Calu3 (cell line): Measurements from ENCODE around the gene SAT2. TPM values are rescaled to one million over a fixed set of nuclear protein-coding genes. Genes with fewer than 3 reads are reported as not detected.

Experiments used
- BruUV-seq: library from RNA; stranded (reverse); fragments of 400-500 nt; replicated peaks from 2 replicates; lab custom pipeline; 2021; lab: Mats Ljungman, UMichigan
- CTCF ChIA-PET: fragments of 300-600 bp; sonication (Branson Sonifier 250); formaldehyde crosslinking; loops from one replicate; lab custom pipeline; 2022; ENCODE audit warnings: antibody characterized with exemption; lab: Charles Lee
- DNase-seq: peaks from one replicate; pipeline ENCODE4 v3.0.0; 2022
- H3K27ac Mint-ChIP-seq: one replicate; pipeline ENCODE4 v1.8.0; 2022; ENCODE audit warnings: mixed read lengths; ENCODE audit not compliant: unreplicated experiment
- H3K27me3 Mint-ChIP-seq: one replicate; pipeline ENCODE4 v1.8.0; 2022; ENCODE audit warnings: mixed read lengths; ENCODE audit not compliant: unreplicated experiment
- H3K36me3 Mint-ChIP-seq: one replicate; pipeline ENCODE4 v1.8.0; 2022; ENCODE audit warnings: mild to moderate bottlenecking, moderate library complexity, mixed read lengths; ENCODE audit not compliant: insufficient read depth, unreplicated experiment
- H3K4me1 Mint-ChIP-seq: one replicate; pipeline ENCODE4 v1.8.0; 2022; ENCODE audit warnings: mild to moderate bottlenecking, low read depth, mixed read lengths; ENCODE audit not compliant: unreplicated experiment
- H3K4me3 Mint-ChIP-seq: one replicate; pipeline ENCODE4 v1.8.0; 2022; ENCODE audit warnings: mild to moderate bottlenecking, low read depth, moderate library complexity, mixed read lengths; ENCODE audit not compliant: unreplicated experiment
- H3K9me3 Mint-ChIP-seq: one replicate; pipeline ENCODE4 v1.8.0; 2022; ENCODE audit warnings: low read depth, mixed read lengths; ENCODE audit not compliant: unreplicated experiment
- intact Hi-C: fragments of 100-400 bp; cut with micrococcal nuclease; formaldehyde crosslinking; loops from one replicate; pipeline ENCODE4 v1.10.0; 2022; ENCODE audit not compliant: unreplicated experiment
- total RNA-seq: library from RNA; stranded (reverse); gene quantifications from 2 replicates; pipeline ENCODE4 v1.2.3, GENCODE V29; 2022
- TF ChIP-seq, protein P1 (sequence below): fragments of 200-600 bp; IDR thresholded peaks from one replicate; pipeline ENCODE4 v1.8.0; 2022; ENCODE audit warnings: antibody characterized with exemption; ENCODE audit not compliant: unreplicated experiment

Gene SAT2
- total RNA-seq, 1 experiment from 2014 or later, result 15.9 TPM

DNA sequence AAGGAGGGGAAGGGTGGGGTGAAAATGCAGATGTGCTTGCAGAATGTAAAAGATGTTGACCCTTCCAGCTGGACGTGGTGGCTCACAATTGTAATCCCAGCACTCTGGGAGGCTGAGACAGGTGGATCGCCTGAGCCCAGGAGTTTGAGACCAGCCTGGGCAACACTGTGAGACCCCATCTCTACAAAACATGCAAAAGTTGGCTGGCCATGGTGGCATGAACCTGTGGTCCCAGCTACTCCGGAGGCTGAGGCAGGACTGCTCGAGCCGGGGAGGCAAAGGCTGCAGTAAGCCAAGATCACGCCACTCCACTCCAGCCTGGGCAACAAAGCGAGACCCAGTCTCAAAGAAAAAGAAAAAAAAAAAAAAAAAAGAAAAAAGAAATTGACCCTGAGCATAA lies 40.9 kb upstream of the SAT2 start:
- H3K27me3 Mint-ChIP-seq, result no peaks in the 10 kb centered on the region
- H3K27ac Mint-ChIP-seq, result no peak overlapping the region
- no peak overlapping the region for H3K4me3 Mint-ChIP-seq
- TF ChIP-seq, protein P1, sequence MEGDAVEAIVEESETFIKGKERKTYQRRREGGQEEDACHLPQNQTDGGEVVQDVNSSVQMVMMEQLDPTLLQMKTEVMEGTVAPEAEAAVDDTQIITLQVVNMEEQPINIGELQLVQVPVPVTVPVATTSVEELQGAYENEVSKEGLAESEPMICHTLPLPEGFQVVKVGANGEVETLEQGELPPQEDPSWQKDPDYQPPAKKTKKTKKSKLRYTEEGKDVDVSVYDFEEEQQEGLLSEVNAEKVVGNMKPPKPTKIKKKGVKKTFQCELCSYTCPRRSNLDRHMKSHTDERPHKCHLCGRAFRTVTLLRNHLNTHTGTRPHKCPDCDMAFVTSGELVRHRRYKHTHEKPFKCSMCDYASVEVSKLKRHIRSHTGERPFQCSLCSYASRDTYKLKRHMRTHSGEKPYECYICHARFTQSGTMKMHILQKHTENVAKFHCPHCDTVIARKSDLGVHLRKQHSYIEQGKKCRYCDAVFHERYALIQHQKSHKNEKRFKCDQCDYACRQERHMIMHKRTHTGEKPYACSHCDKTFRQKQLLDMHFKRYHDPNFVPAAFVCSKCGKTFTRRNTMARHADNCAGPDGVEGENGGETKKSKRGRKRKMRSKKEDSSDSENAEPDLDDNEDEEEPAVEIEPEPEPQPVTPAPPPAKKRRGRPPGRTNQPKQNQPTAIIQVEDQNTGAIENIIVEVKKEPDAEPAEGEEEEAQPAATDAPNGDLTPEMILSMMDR, result no peak
- H3K36me3 Mint-ChIP-seq, result peaks cover 40% of the 10 kb centered on the region
- H3K9me3 Mint-ChIP-seq, result no peaks in the 10 kb centered on the region
- BruUV-seq, result TSS peak; percentile 80
- intact Hi-C loops, result no loop called here
- DNase-seq, result no peak
- CTCF ChIA-PET, result no interaction called here
- no peaks in the 10 kb centered on the region for H3K4me1 Mint-ChIP-seq

DNA sequence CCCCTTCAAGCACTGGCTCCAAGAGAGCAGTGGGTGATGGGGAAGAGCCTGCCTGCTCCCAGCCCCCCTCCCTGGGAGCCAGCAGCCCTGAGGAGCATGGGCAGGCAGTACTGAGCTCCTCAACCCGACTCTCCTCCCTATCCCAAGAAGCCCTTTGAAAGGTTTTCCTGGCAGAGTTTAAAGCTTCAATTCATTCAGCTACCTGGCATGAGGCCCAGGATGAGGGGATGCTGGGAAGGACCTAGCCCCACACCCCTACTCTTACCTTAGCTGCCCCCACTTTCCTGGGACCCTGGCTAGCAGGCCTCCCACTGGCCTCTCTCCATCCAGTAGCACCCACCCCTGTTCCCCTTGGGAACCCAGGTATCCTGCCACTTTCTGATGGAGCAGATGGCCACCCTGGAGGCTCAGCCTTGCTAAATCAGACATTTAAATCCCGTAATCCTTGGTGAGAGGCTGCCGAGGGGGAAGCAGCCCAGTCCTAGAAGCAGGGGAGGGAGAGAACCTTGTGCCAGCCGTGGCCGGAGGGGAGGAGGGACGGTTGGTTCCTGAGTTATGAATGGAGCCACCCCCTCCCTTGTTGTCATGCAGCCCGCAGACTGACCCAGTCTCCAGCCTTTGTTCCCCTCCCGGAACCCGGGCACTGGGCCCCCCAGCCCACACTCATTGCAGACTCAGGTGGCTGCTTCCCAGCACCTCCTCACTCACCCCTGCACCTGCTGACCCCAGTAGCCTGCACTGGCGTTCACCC lies 40.2 kb upstream of the SAT2 start:
- BruUV-seq, result no TSS peak
- no peak for DNase-seq
- Mint-ChIP-seq H3K9me3 (no peaks in the 10 kb centered on the region), H3K4me3 (no peak overlapping the region), H3K36me3 (peaks cover 35% of the 10 kb centered on the region), H3K27ac (no peak overlapping the region), H3K4me1 (no peaks in the 10 kb centered on the region), H3K27me3 (no peaks in the 10 kb centered on the region)
- CTCF ChIA-PET, result interaction anchor here (0.6 kb wide), 1 partner anchor 20 kb away, joined by 4 read pairs; no protein-coding TSS in a partner anchor
- intact Hi-C loops, result no loop called here
- TF ChIP-seq, protein P1, result no peak

DNA sequence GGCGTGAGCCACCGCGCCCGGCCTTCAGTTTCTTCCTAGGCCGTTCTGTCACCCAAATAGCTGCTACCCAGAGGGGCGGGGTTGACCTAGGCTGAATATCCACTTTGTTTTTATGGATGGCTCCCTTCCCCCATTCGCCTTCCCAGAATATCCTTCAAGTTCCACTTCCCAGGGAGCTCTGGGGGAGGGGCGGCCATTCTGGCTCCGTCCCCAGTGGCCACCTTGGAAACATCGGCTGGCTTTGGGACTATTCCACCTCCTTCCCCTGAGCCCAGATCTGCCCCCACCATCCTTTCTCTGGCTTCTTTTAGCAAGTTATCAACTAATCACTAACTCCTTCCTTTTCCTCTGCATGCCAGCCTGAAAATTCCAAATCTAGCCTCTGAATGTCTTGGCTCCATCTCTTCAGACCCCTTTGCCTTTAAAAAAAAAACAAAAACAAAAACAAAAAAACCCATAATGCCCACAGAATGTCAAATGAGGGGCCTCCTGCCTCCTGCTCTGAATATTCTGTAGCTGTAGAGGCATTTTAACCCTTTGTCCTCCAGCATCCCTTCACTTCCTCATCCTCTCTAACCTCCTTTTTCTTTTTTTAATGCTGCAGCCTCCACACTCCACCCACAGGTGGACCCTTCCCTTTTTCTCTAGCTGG lies 29.5 kb upstream of the SAT2 start:
- Mint-ChIP-seq H3K4me1 (no peaks in the 10 kb centered on the region), H3K4me3 (no peak overlapping the region), H3K9me3 (no peaks in the 10 kb centered on the region), H3K36me3 (no peaks in the 10 kb centered on the region), H3K27me3 (peaks cover 64% of the 10 kb centered on the region), H3K27ac (no peak overlapping the region)
- DNase-seq, result no peak
- intact Hi-C loops, result no loop called here
- TF ChIP-seq, protein P1, result no peak
- no TSS peak for BruUV-seq
- CTCF ChIA-PET, result interaction anchor here (0.6 to 0.7 kb wide), 2 partner anchors 12 to 156 kb away, joined by 3 to 4 read pairs; no protein-coding TSS in a partner anchor

GRCh38 chr17:7655541-7655840 lies 27.9 kb upstream of the SAT2 start:
- intact Hi-C loops, result no loop called here
- DNase-seq, result no peak
- Mint-ChIP-seq H3K4me3 (no peak overlapping the region), H3K4me1 (peaks cover 7% of the 10 kb centered on the region), H3K9me3 (no peaks in the 10 kb centered on the region), H3K27ac (no peak overlapping the region), H3K36me3 (no peaks in the 10 kb centered on the region), H3K27me3 (peaks cover 80% of the 10 kb centered on the region)
- no TSS peak for BruUV-seq
- TF ChIP-seq, protein P1, result no peak
- CTCF ChIA-PET, result interaction anchor here (0.7 kb wide), 1 partner anchor 386 kb away, joined by 5 read pairs; no protein-coding TSS in a partner anchor
